Ishikawa (cell line): ENCODE results near the gene PDCD1.
A peak's percentile ranks its signal among the peaks of the same experiment; 100 is the strongest.

ENCODE experiments used
- CEBPB ChIP-seq: IDR thresholded peaks from 2 replicates; pipeline ENCODE4 v1.6.1; 2012
- CREB1 ChIP-seq: IDR thresholded peaks from 2 replicates; pipeline ENCODE4 v1.6.1; 2012; ENCODE audit warnings: low read depth
- EGR1 ChIP-seq: IDR thresholded peaks from 2 replicates; pipeline ENCODE4 v1.6.1; 2012
- EP300 ChIP-seq: IDR thresholded peaks from 2 replicates; pipeline ENCODE4 v1.6.1; 2012; ENCODE audit warnings: borderline replicate concordance
- FOXM1 ChIP-seq: IDR thresholded peaks from 2 replicates; pipeline ENCODE4 v1.6.1; 2012; ENCODE audit warnings: low read depth, borderline replicate concordance
- MAX ChIP-seq: IDR thresholded peaks from 2 replicates; pipeline ENCODE4 v1.6.1; 2012
- NFIC ChIP-seq: IDR thresholded peaks from 2 replicates; pipeline ENCODE4 v1.6.1; 2012
- RAD21 ChIP-seq: IDR thresholded peaks from 2 replicates; pipeline ENCODE4 v1.6.1; 2012; ENCODE audit warnings: low read depth
- REST ChIP-seq: IDR thresholded peaks from 2 replicates; pipeline ENCODE4 v1.6.1; 2012; ENCODE audit warnings: low read depth, mild to moderate bottlenecking
- TAF1 ChIP-seq: IDR thresholded peaks from 2 replicates; pipeline ENCODE4 v1.6.1; 2012; ENCODE audit warnings: low read depth, mild to moderate bottlenecking
- TCF12 ChIP-seq: IDR thresholded peaks from 2 replicates; pipeline ENCODE4 v1.6.1; 2012; ENCODE audit warnings: low read depth
- TEAD4 ChIP-seq: IDR thresholded peaks from 2 replicates; pipeline ENCODE4 v1.6.1; 2012
- USF1 ChIP-seq: IDR thresholded peaks from 2 replicates; pipeline ENCODE4 v1.6.1; 2012
- YY1 ChIP-seq: IDR thresholded peaks from 2 replicates; pipeline ENCODE4 v1.6.1; 2012; ENCODE audit warnings: low read depth
- ZBTB7A ChIP-seq: IDR thresholded peaks from 2 replicates; pipeline ENCODE4 v1.6.1; 2012; ENCODE audit warnings: low read depth

The PDCD1 gene

GRCh38 chr2:241871538-241872312 lies 13.0 kb upstream of the PDCD1 start:
- no peak for TF ChIP-seq CEBPB
- no peak for TF ChIP-seq EP300
- no peak for TF ChIP-seq EGR1
- TF ChIP-seq CREB1: no peak
- TF ChIP-seq ZBTB7A: no peak
- TF ChIP-seq TEAD4: no peak
- TF ChIP-seq NFIC: no peak
- no peak for TF ChIP-seq RAD21
- TF ChIP-seq MAX: no peak
- no peak for TF ChIP-seq TAF1
- TF ChIP-seq TCF12: no peak
- no peak for TF ChIP-seq YY1

GRCh38 chr2:241870611-241871537 lies 12.2 kb upstream of the PDCD1 start:
- no peak for TF ChIP-seq REST
- no peak for TF ChIP-seq EGR1
- no peak for TF ChIP-seq CREB1
- TF ChIP-seq EP300: no peak
- no peak for TF ChIP-seq RAD21
- no peak for TF ChIP-seq NFIC
- TF ChIP-seq TEAD4: no peak
- no peak for TF ChIP-seq CEBPB
- TF ChIP-seq USF1: no peak

- no peak for TF ChIP-seq YY1
- no peak for TF ChIP-seq EGR1
- 0 out of 2 replicates have a peak, but pooled peaks have one; percentile 9 for TF ChIP-seq NFIC
- TF ChIP-seq TCF12: no peak
- TF ChIP-seq CREB1: no peak
These were observed 11.4 kb upstream of the PDCD1 start for GRCh38 chr2:241870081-241870541.

GRCh38 chr2:241869087-241869961 lies 10.6 kb upstream of the PDCD1 start, which contains the start of gene RTP5:
Gene RTP5 (plus strand): TSS chr2:241869729. CDS start chr2:241869757, 28 bp downstream.
- TF ChIP-seq USF1 (no peak), RAD21 (no peak), CREB1 (no peak), FOXM1 (no peak), YY1 (no peak), TAF1 (no peak), EGR1 (no peak), MAX (no peak), EP300 (no peak)

GRCh38 chr2:241868661-241869081 lies 10.0 kb upstream of the PDCD1 start:
- TF ChIP-seq NFIC (no peak), EGR1 (no peak), MAX (no peak), CREB1 (no peak), ZBTB7A (no peak), FOXM1 (no peak), TEAD4 (no peak), CEBPB (no peak), RAD21 (no peak), USF1 (no peak), REST (no peak), YY1 (no peak), TAF1 (no peak)
